ENCODE results near the gene TMEM119.
A peak's percentile ranks its signal among the peaks of the same experiment; 100 is the strongest.

Gene TMEM119

DNA sequence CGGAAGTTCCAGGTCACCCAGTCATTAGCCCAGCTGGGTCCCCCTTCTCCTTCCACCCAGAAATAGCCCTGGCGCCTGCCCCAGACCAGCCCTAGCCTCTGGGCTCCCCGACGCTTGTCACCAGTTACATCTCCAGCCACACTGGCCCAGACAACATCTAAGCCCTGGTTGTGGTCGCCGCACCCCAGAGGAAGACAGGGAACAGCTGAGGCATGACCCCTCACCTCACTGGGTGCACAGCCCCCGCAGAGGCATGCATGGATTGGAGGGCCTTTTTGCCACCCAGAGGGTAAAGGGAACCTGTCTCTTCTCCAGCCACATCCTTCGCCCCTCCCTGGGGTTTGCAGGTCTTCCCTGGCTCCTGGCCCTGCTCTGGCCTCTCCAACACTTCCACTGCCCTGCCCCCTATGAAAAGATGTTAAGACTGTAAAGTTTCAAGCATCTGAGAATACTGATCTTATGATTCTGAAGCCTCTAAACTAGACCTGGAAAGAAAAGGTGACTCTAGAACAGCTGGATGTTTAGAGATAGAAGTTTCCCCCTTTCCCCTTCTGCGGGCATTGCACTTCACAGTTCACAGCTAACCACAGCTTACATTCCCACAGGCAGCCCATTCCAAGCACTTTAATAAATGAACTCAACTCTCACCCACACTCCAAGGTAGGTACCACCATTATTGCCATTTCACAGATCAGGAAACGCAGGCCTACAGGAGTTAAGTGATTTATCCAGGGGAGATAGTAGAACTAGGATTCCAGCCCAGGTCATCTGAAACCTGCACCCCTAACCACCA lies 14.7 kb downstream of the TMEM119 start:
- no peak overlapping the region for H3K4me3 ChIP-seq (ENCODE audit: control insufficient read depth, low read depth, low read length)
- no peak for DNase-seq (ENCODE audit: low read depth)
- TF ChIP-seq CTCF (conservative IDR thresholded peaks at IDR 0.05; ENCODE audit: control insufficient read depth, insufficient read depth, low read depth, low read length): no peak

GRCh38 chr12:108582509-108582908 lies 15.4 kb downstream of the TMEM119 start:
- TF ChIP-seq CTCF (conservative IDR thresholded peaks at IDR 0.05; ENCODE audit: control insufficient read depth, insufficient read depth, low read depth, low read length): no peak
- DNase-seq (ENCODE audit: low read depth): no peak
- H3K4me3 ChIP-seq (ENCODE audit: control insufficient read depth, low read depth, low read length): no peak overlapping the region

DNA sequence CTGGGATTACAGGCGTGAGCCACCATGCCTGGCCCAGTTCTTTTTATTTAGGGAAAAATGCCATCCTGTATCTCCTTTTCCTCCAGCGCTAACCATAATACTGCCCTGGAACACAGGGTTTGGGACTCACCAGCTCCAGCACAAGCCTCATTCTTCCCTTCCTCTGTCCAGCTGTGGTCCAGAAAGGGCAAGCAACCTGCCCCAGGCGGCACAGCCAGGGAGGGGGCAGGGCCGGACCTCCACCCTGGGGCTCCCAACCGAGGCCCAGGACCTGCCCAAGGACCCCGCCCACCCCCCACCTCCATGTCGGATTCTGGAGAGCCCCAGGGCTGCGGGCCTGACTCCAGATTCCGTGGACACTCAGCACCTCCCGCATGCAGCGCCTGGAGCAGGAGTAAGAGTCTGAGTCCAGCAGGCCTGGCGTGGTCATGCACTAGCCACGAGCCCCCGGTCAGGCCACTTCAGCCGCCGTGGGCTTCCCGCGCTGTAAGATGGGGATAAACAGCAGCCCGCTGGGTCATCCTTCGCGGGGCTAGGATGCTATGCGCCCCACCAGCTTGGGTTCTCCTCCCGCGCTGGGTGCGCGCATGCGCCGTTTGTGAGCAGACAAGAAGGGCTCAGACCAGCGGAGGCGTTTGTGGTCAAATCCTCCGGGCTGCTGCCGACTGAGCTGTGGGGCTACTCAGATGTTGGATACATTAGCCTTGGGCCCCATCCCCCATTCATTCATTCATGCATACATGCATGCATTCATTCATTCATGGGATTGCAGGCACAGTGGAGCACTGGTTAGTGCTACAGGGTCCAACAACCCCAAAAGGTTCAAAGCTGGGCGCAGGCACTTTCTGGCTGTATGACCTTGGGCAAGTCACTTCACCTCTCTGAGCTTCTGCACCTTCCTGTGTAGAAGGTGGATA lies 16.3 kb downstream of the TMEM119 start:
- no peak for DNase-seq (ENCODE audit: low read depth)
- no peak for TF ChIP-seq CTCF (conservative IDR thresholded peaks at IDR 0.05; ENCODE audit: control insufficient read depth, insufficient read depth, low read depth, low read length)
- H3K4me3 ChIP-seq (ENCODE audit: control insufficient read depth, low read depth, low read length): no peak overlapping the region

GRCh38 chr12:108580531-108580930 lies 17.4 kb downstream of the TMEM119 start:
- peak; percentile 56 for DNase-seq (ENCODE audit: low read depth)
- H3K4me3 ChIP-seq (ENCODE audit: control insufficient read depth, low read depth, low read length): no peak overlapping the region
- TF ChIP-seq CTCF (conservative IDR thresholded peaks at IDR 0.05; ENCODE audit: control insufficient read depth, insufficient read depth, low read depth, low read length): no peak

DNA sequence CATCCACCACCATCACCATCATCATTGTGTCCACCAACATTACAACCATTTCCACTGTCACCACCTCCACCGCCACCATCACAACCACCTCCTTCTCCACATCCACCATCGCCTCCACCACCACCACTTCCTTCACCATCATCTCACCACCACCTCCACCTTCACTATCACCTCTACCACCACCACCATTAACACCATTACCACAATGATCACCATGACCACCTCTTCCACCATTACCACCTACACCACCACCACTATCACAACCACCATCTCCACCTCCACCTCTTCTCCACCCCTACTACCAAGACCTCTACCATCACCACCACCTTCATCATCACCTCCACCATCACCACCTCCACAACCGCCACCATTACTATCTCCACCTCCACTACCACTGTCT lies 19.1 kb downstream of the TMEM119 start:
- H3K4me3 ChIP-seq (ENCODE audit: control insufficient read depth, low read depth, low read length): no peak overlapping the region
- no peak for DNase-seq (ENCODE audit: low read depth)
- no peak for TF ChIP-seq CTCF (conservative IDR thresholded peaks at IDR 0.05; ENCODE audit: control insufficient read depth, insufficient read depth, low read depth, low read length)

GRCh38 chr12:108578264-108578663 lies 19.6 kb downstream of the TMEM119 start:
- no peak for DNase-seq (ENCODE audit: low read depth)
- no peak overlapping the region for H3K4me3 ChIP-seq (ENCODE audit: control insufficient read depth, low read depth, low read length)
- no peak for TF ChIP-seq CTCF (conservative IDR thresholded peaks at IDR 0.05; ENCODE audit: control insufficient read depth, insufficient read depth, low read depth, low read length)

Measured in fibroblast of mammary gland (primary cell).